ENCODE results near the gene SH3BP2.
A peak's percentile ranks its signal among the peaks of the same experiment; 100 is the strongest.

SH3BP2 gene

GRCh38 chr4:2827071-2827873 lies 34.4 kb downstream of the SH3BP2 start:
- Mint-ChIP-seq H3K9me3 (no peaks in the 10 kb centered on the region), H3K27me3 (ENCODE audit: low read depth, poor library complexity) (no peaks in the 10 kb centered on the region), H3K4me3 (no peak overlapping the region), H3K27ac (peak overlapping the region; percentile 62), H3K36me3 (ENCODE audit: low read depth) (peaks cover 22% of the 10 kb centered on the region), H3K4me1 (no peaks in the 10 kb centered on the region)
- TF ChIP-seq CTCF (IDR thresholded peaks at IDR 0.05) = no peak
- DNase-seq = no peak

- Mint-ChIP-seq H3K27ac (peak overlapping the region; percentile 45), H3K36me3 (ENCODE audit: low read depth) (peaks cover 22% of the 10 kb centered on the region), H3K4me3 (no peak overlapping the region), H3K27me3 (ENCODE audit: low read depth, poor library complexity) (no peaks in the 10 kb centered on the region), H3K9me3 (no peaks in the 10 kb centered on the region), H3K4me1 (no peaks in the 10 kb centered on the region)
- no peak for DNase-seq
- TF ChIP-seq CTCF (IDR thresholded peaks at IDR 0.05) = no peak
Measured at GRCh38 chr4:2827874-2828751, 35.2 kb downstream of the SH3BP2 start.

GRCh38 chr4:2828758-2829181 lies 35.9 kb downstream of the SH3BP2 start:
- peak overlapping the region; percentile 54 for H3K27ac Mint-ChIP-seq
- H3K36me3 Mint-ChIP-seq (ENCODE audit: low read depth) = peaks cover 22% of the 10 kb centered on the region
- no peaks in the 10 kb centered on the region for H3K9me3 Mint-ChIP-seq
- no peaks in the 10 kb centered on the region for H3K27me3 Mint-ChIP-seq (ENCODE audit: low read depth, poor library complexity)
- H3K4me3 Mint-ChIP-seq = no peak overlapping the region
- no peak for TF ChIP-seq CTCF (IDR thresholded peaks at IDR 0.05)
- no peak for DNase-seq
- H3K4me1 Mint-ChIP-seq = no peaks in the 10 kb centered on the region

GRCh38 chr4:2829321-2829932 lies 36.5 kb downstream of the SH3BP2 start:
- Mint-ChIP-seq H3K36me3 (ENCODE audit: low read depth) (peaks cover 22% of the 10 kb centered on the region), H3K27ac (no peak overlapping the region), H3K4me3 (no peak overlapping the region)

GRCh38 chr4:2829933-2830451 lies 37.1 kb downstream of the SH3BP2 start:
- TF ChIP-seq CTCF (IDR thresholded peaks at IDR 0.05) = no peak
- no peaks in the 10 kb centered on the region for H3K27me3 Mint-ChIP-seq (ENCODE audit: low read depth, poor library complexity)
- H3K36me3 Mint-ChIP-seq (ENCODE audit: low read depth) = peaks cover 22% of the 10 kb centered on the region
- no peak overlapping the region for H3K4me3 Mint-ChIP-seq
- no peak for DNase-seq
- H3K9me3 Mint-ChIP-seq = no peaks in the 10 kb centered on the region
- no peaks in the 10 kb centered on the region for H3K4me1 Mint-ChIP-seq
- no peak overlapping the region for H3K27ac Mint-ChIP-seq

More at GRCh38 chr4:2829321-2829932, 36.5 kb downstream of the SH3BP2 start:
- Mint-ChIP-seq H3K4me1 (no peaks in the 10 kb centered on the region), H3K27me3 (ENCODE audit: low read depth, poor library complexity) (no peaks in the 10 kb centered on the region), H3K9me3 (no peaks in the 10 kb centered on the region)
- DNase-seq = no peak
- no peak for TF ChIP-seq CTCF (IDR thresholded peaks at IDR 0.05)
